ENCODE measurements around the gene PSD2. TPM values are rescaled to one million over a fixed set of nuclear protein-coding genes. Genes with fewer than 3 reads are reported as not detected.
A peak's percentile ranks its signal among the peaks of the same experiment; 100 is the strongest.

Gene PSD2
- total RNA-seq, 1 experiment from 2014 or later, result 0.22 TPM

DNA sequence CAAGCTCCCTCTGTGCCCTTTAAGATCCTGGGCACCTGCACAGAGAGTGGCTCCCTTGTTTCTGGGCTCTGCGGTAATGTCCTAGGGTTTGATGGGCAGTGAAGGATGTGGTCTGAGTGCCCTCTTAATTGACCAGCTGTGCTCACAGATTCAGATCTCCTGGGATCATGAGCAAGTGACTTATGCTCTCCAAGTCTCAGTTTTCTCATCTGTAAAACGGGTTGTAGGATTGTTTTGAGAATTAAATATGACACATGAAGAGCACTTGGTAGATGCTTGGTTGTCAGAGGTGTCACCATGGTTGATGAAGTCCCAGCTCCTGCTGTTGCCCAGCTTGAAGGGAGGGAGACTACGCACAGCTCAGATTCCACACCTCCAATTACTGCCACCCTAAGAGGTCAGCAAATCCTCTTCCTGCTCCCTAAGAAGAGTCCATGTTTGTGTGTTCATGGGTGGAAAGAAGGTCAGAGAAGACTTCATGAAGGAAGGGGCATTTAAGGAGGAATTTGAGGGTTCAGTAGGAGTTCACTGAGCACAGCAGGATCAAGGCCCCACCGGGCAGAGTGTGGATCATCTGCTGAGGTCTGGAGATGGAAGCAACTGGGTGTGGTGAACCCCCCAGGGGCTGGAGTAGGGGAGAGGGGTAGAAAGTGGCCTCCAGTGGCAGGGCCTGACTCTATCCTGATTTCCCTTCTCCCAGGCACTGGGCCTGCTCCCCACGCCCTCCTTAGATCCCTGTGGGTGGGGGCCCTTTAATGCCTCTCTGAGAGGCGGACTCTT, 1.4 kb upstream of the PSD2 start:
- no peak overlapping the region for H2AK5ac ChIP-seq (ENCODE audit: insufficient read length, low read length)
- no peak overlapping the region for H2AFZ ChIP-seq (ENCODE audit: low read length)
- peaks cover 5% of the 10 kb centered on the region for H3K23me2 ChIP-seq (ENCODE audit: insufficient read length, low read depth, low read length, poor library complexity, severe bottlenecking)
- no peaks in the 10 kb centered on the region for H3K4me1 ChIP-seq (ENCODE audit: insufficient read depth, low read length)
- TF ChIP-seq, protein P1, sequence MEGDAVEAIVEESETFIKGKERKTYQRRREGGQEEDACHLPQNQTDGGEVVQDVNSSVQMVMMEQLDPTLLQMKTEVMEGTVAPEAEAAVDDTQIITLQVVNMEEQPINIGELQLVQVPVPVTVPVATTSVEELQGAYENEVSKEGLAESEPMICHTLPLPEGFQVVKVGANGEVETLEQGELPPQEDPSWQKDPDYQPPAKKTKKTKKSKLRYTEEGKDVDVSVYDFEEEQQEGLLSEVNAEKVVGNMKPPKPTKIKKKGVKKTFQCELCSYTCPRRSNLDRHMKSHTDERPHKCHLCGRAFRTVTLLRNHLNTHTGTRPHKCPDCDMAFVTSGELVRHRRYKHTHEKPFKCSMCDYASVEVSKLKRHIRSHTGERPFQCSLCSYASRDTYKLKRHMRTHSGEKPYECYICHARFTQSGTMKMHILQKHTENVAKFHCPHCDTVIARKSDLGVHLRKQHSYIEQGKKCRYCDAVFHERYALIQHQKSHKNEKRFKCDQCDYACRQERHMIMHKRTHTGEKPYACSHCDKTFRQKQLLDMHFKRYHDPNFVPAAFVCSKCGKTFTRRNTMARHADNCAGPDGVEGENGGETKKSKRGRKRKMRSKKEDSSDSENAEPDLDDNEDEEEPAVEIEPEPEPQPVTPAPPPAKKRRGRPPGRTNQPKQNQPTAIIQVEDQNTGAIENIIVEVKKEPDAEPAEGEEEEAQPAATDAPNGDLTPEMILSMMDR (conservative IDR thresholded peaks at IDR 0.05), result no peak
- H4K20me1 ChIP-seq (ENCODE audit: control insufficient read depth, insufficient read depth, insufficient read length), result no peaks in the 10 kb centered on the region
- no peak overlapping the region for H3K4ac ChIP-seq (ENCODE audit: low read depth, low read length)
- no peak overlapping the region for H4K8ac ChIP-seq (replicated peaks; ENCODE audit: insufficient read length, low read depth, low read length)
- Mint-ChIP-seq H3K4me1 (peaks cover 6 to 7% of the 10 kb centered on the region in 2 experiments; a peak in 3 of 4 replicates), H3K36me3 (ENCODE audit: insufficient read depth in 1 of 3, low read depth in 3 of 3) (no peaks in the 10 kb centered on the region; a peak in 1 of 7 replicates), H3K27ac (no peak overlapping the region), H3K9me3 (no peaks in the 10 kb centered on the region; a peak in 1 of 5 replicates), H3K27me3 (ENCODE audit: low read depth) (peaks cover 96% of the 10 kb centered on the region), H3K4me3 (peak overlapping the region in 1 of 2 experiments; percentile 77; a peak in 3 of 5 replicates)
- H3K27ac ChIP-seq (ENCODE audit: insufficient read length, low read depth, low read length), result no peak overlapping the region
- no peak overlapping the region for H3K23ac ChIP-seq (ENCODE audit: insufficient read length, low read depth, low read length)
- no peak overlapping the region for H2BK5ac ChIP-seq (ENCODE audit: insufficient read length, low read length)
- H3K79me1 ChIP-seq (ENCODE audit: insufficient read depth, low read depth, low read length, poor library complexity, severe bottlenecking), result no peaks in the 10 kb centered on the region
- peak overlapping the region; percentile 47 for H3K4me2 ChIP-seq (ENCODE audit: insufficient read depth, insufficient read length, low read length)
- no peak for DNase-seq
- no CpG with 5 or more reads among the region's 6 CpGs for WGBS (ENCODE audit: extremely low coverage, insufficient read length, low lambda C conversion rate)
- no peak overlapping the region for H3K9ac ChIP-seq (ENCODE audit: extremely low read depth, insufficient read length, low read length)
- no peak overlapping the region for H2BK120ac ChIP-seq (ENCODE audit: low read depth, low read length, poor library complexity, severe bottlenecking)
- no peak overlapping the region for H4K91ac ChIP-seq (ENCODE audit: insufficient read length, low read depth, low read length)
- H3K79me2 ChIP-seq (ENCODE audit: insufficient read depth, low read length), result no peaks in the 10 kb centered on the region
- no peaks in the 10 kb centered on the region for H3K9me3 ChIP-seq (ENCODE audit: control insufficient read depth, low read depth, low read length)
- no peak overlapping the region for H2BK15ac ChIP-seq (ENCODE audit: low read depth, low read length)
- H2BK20ac ChIP-seq (ENCODE audit: low read depth, low read length, poor library complexity, severe bottlenecking), result no peak overlapping the region
- H3T11ph ChIP-seq (ENCODE audit: low read length), result no peak overlapping the region
- H4K5ac ChIP-seq (ENCODE audit: insufficient read length, low read depth, low read length), result no peak overlapping the region
- H3K18ac ChIP-seq (ENCODE audit: insufficient read length, low read depth, low read length), result no peak overlapping the region
- H3K27me3 ChIP-seq (ENCODE audit: insufficient read depth, low read length), result peaks cover 43% of the 10 kb centered on the region
- no peak overlapping the region for H3K14ac ChIP-seq (ENCODE audit: insufficient read depth, low read length)
- H3K56ac ChIP-seq (ENCODE audit: insufficient read length, low read depth, low read length), result no peak overlapping the region
- H2BK12ac ChIP-seq (ENCODE audit: insufficient read length, low read depth, low read length), result no peak overlapping the region

All from H9 (cell line).